ENCODE results near the gene ATP6V0A1.
"Not testable (repeated sequence)": the region's sequence is repeated elsewhere in the genome, so short reads cannot be mapped to it uniquely, and the experiment has no call there.

DNA sequence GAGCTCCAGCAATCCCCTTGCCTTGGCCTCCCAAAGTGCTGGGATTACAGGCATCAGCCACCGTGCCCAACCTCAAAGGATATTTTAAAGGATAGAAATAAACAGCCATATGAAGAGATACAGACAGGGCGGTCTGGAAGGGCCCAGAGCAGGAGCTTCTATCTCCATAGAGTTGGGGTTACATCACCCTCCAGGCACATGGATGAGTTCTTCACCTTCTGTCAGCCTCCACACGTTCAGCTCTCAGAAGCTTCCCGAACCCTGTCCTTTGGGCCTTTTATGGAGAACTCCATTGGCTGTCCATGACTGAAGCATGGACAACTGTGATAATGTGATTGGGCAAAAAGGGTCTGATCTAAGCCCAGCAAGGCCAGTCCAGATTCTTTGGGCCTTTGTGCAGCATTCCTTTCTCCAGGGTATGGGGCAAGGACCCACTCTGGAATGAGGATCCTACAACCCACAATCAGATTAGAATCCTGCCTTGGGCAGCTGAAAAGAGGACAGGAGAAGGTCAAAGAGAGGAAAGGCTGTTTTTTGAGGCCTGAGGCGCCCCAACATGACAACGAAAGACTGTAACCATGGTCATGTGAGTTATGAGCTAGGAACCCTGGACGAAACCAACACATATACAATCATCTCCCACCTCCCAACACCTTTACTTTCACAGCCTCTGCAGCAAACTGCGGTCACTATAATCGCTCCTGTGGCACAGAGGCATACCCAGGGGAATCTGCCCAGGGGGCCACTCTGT is 87.3 kb downstream of the ATP6V0A1 start:
- TF ChIP-seq, protein P1, sequence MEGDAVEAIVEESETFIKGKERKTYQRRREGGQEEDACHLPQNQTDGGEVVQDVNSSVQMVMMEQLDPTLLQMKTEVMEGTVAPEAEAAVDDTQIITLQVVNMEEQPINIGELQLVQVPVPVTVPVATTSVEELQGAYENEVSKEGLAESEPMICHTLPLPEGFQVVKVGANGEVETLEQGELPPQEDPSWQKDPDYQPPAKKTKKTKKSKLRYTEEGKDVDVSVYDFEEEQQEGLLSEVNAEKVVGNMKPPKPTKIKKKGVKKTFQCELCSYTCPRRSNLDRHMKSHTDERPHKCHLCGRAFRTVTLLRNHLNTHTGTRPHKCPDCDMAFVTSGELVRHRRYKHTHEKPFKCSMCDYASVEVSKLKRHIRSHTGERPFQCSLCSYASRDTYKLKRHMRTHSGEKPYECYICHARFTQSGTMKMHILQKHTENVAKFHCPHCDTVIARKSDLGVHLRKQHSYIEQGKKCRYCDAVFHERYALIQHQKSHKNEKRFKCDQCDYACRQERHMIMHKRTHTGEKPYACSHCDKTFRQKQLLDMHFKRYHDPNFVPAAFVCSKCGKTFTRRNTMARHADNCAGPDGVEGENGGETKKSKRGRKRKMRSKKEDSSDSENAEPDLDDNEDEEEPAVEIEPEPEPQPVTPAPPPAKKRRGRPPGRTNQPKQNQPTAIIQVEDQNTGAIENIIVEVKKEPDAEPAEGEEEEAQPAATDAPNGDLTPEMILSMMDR (conservative IDR thresholded peaks at IDR 0.05 in 1 of 2, IDR thresholded peaks at IDR 0.05 in 1 of 2; ENCODE audit: extremely low read depth in 1 of 2, insufficient read depth in 1 of 2, low read depth in 1 of 2, low read length in 2 of 2): not testable (repeated sequence)
- not testable (repeated sequence) for TF ChIP-seq EZH2 (IDR thresholded peaks at IDR 0.05; ENCODE audit: borderline replicate concordance, low read length)
